Ovary (tissue), 9 donors: Measurements from ENCODE around the gene GNAS. TPM values are rescaled to one million over a fixed set of nuclear protein-coding genes. Genes with fewer than 3 reads are reported as not detected.

Experiments
- DNase-seq, 5 donors: peaks; one replicate each; pipeline ENCODE4 v3.0.0-alpha.2; 2019 to 2020
- H3K27ac ChIP-seq, 2 donors: fragments of 200-600 bp; one replicate each; pipeline versions ENCODE4 v1.5.1 to v1.8.0; 2019 to 2022
- H3K27me3 ChIP-seq: fragments of 200-600 bp; one replicate; pipeline ENCODE4 v1.8.0; 2022
- H3K36me3 ChIP-seq: fragments of 200-600 bp; sonication (generic); one replicate; pipeline ENCODE4 v1.5.1; 2019
- H3K4me1 ChIP-seq: one replicate; pipeline ENCODE4 v1.8.1; 2013; ENCODE audit warnings: mild to moderate bottlenecking, moderate library complexity; ENCODE audit not compliant: insufficient read depth
- H3K4me3 ChIP-seq: fragments of 200-600 bp; sonication (generic); one replicate; pipeline ENCODE4 v1.5.1; 2017
- H3K9me3 ChIP-seq, 2 donors: fragments of 200-600 bp in 1 of 2; sonication (generic) in 1 of 2; one replicate each; pipeline versions ENCODE4 v1.5.1 to v1.8.1; 2013 to 2019; ENCODE audit warnings: mild to moderate bottlenecking in 1 of 2, moderate library complexity in 1 of 2
- CTCF ChIP-seq, 3 donors: fragments of 450-650 bp in 2 of 3; fragments of 200-600 bp in 1 of 3; IDR thresholded peaks; one replicate each; pipeline versions ENCODE4 v1.5.1 to v1.8.0; 2016 to 2022; ENCODE audit warnings: antibody characterized with exemption in 3 of 3, mild to moderate bottlenecking in 1 of 3
- EP300 ChIP-seq: sonication (generic); formaldehyde crosslinking; IDR thresholded peaks from one replicate; pipeline ENCODE4 v1.6.1; 2017; ENCODE audit warnings: antibody characterized with exemption
- POLR2A ChIP-seq: fragments of 450-650 bp; IDR thresholded peaks from one replicate; pipeline ENCODE4 v1.6.1; 2017; ENCODE audit warnings: antibody characterized with exemption, mild to moderate bottlenecking, moderate library complexity
- WGBS, 3 donors: extraction: QIAGEN DNeasy Blood & Tissue Kit in 1 of 3; methylation state at CpG; one replicate each; pipeline versions ENCODE4 v1.1.5 to v1.1.7; 2013 to 2017; 5-methylcytosine and 5-hydroxymethylcytosine counted together
- intact Hi-C, 4 donors: fragments of 100-400 bp; cut with DNase I; formaldehyde crosslinking; loops; one replicate each; pipeline versions ENCODE4 v1.11.0 to v1.15.1; 2022 to 2023
- polyA plus RNA-seq, 2 donors: library from polyadenylated mRNA; stranded (reverse); fragments of 200-250 nt in 1 of 2; fragments of 350-450 nt in 1 of 2; fragmentation: Illumina TruSeq in 1 of 2; extraction: RNeasy Lipid Tissue Mini Kit (QIAGEN cat#74804) in 1 of 2; gene quantifications; one replicate each; pipeline ENCODE4 v1.2.3, GENCODE V29; 2013 to 2014
- total RNA-seq, 7 donors: library from RNA; depleted of rRNA in 2 of 7; stranded (reverse); fragments of >200 nt in 2 of 7; fragmentation: NEBNext Ultra II Directional in 3 of 7; extraction: Animal tissue kit (Norgen Biotek cat#: 25700) in 3 of 7; gene quantifications; one replicate each; pipeline versions ENCODE4 v1.1.0 to v1.2.4, GENCODE V29; 2016 to 2023
- donor health status: DM: no; HTN: no; CAD: no; lungs with moderate emphysema.
- donor health status: DM: no; HTN: no; CAD: no.
- donor health status: Bipolar disorder and iron deficiency.
- donor health status: DM: yes; HTN: yes; CAD: no.
- donor health status: DM: no; HTN: no; CAD: no.
- donor health status: DM: yes; HTN: yes; CAD: no.

GNAS gene
- total and polyA plus RNA-seq, 9 donors, result 330 to 1,311 (median 731) TPM

GRCh38 chr20:58829531-58829941 is 23.0 kb upstream of the GNAS start:
- Histone ChIP-seq H3K9me3 (no peaks in the 10 kb centered on the region), H3K4me3 (no peak overlapping the region), H3K4me1 (no peaks in the 10 kb centered on the region), H3K27ac (no peak overlapping the region), H3K36me3 (no peaks in the 10 kb centered on the region), H3K27me3 (no peaks in the 10 kb centered on the region)
- 70 to 84% (median 75%) methylated on average over 6 of the region's 6 CpGs for WGBS, 3 donors
- TF ChIP-seq EP300 (no peak), POLR2A (no peak), CTCF (IDR thresholded peaks at IDR 0.05) (no peak)
- DNase-seq, result no peak
- intact Hi-C loops, result no loop called here

GRCh38 chr20:58832457-58832856 is 20.1 kb upstream of the GNAS start:
- WGBS, 3 donors, result 45 to 63% (median 54%) methylated on average over 4 of the region's 4 CpGs
- no peak overlapping the region for H3K27ac ChIP-seq
- intact Hi-C loops, result no loop called here
- no peaks in the 10 kb centered on the region for H3K4me1 ChIP-seq
- DNase-seq, result no peak
- no peak overlapping the region for H3K4me3 ChIP-seq
- TF ChIP-seq CTCF (IDR thresholded peaks at IDR 0.05) (no peak), POLR2A (no peak), EP300 (no peak)
- no peaks in the 10 kb centered on the region for H3K27me3 ChIP-seq
- H3K36me3 ChIP-seq, result no peaks in the 10 kb centered on the region
- H3K9me3 ChIP-seq, result no peaks in the 10 kb centered on the region

GRCh38 chr20:58833921-58834320 is 18.6 kb upstream of the GNAS start:
- intact Hi-C loops, result no loop called here
- Histone ChIP-seq H3K36me3 (no peaks in the 10 kb centered on the region), H3K27me3 (no peaks in the 10 kb centered on the region), H3K4me3 (no peak overlapping the region), H3K9me3 (no peaks in the 10 kb centered on the region), H3K4me1 (no peaks in the 10 kb centered on the region), H3K27ac (no peak overlapping the region)
- no peak for TF ChIP-seq EP300
- no peak for TF ChIP-seq CTCF (IDR thresholded peaks at IDR 0.05)
- TF ChIP-seq POLR2A, result no peak
- WGBS, 3 donors, result 85 to 91% (median 88%) methylated on average over 10 of the region's 10 CpGs
- DNase-seq, result no peak

- Histone ChIP-seq H3K36me3 (no peaks in the 10 kb centered on the region), H3K4me1 (no peaks in the 10 kb centered on the region), H3K27ac (no peak overlapping the region), H3K4me3 (no peak overlapping the region), H3K27me3 (no peaks in the 10 kb centered on the region), H3K9me3 (no peaks in the 10 kb centered on the region)
- TF ChIP-seq EP300 (no peak), POLR2A (no peak), CTCF (IDR thresholded peaks at IDR 0.05) (no peak)
- intact Hi-C loops, result no loop called here
- WGBS, 3 donors, result 70 to 85% (median 82%) methylated on average over 2 of the region's 2 CpGs
- DNase-seq, result no peak
Measured at GRCh38 chr20:58835231-58835630, 17.3 kb upstream of the GNAS start.
